ENCODE measurements around the gene BTBD10.

Gene BTBD10

DNA sequence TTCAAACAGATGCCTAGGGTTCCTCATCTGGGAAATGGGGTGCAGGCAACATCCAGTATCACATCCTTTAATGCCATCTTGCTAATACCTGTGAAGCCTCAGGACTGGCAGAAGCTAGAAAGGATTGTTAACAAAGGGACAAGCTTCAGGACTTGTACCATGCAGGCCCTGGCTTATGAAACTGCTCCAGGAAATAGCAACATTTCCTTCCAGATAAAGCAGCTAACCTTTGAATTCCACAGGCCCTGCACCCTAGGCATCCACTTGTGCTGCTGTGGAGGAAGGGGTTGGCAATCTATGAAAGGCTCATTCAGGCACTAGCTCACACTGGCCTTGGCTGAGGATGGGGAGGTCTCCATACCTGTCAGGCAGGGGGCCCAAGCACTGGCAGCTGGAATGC, 87.2 kb downstream of the BTBD10 start:
- TF ChIP-seq TCF12 (IDR thresholded peaks at IDR 0.05; ENCODE audit: low read depth), result no peak
- TF ChIP-seq TAF1 (IDR thresholded peaks at IDR 0.05; ENCODE audit: low read depth), result no peak
- TF ChIP-seq, protein P1, sequence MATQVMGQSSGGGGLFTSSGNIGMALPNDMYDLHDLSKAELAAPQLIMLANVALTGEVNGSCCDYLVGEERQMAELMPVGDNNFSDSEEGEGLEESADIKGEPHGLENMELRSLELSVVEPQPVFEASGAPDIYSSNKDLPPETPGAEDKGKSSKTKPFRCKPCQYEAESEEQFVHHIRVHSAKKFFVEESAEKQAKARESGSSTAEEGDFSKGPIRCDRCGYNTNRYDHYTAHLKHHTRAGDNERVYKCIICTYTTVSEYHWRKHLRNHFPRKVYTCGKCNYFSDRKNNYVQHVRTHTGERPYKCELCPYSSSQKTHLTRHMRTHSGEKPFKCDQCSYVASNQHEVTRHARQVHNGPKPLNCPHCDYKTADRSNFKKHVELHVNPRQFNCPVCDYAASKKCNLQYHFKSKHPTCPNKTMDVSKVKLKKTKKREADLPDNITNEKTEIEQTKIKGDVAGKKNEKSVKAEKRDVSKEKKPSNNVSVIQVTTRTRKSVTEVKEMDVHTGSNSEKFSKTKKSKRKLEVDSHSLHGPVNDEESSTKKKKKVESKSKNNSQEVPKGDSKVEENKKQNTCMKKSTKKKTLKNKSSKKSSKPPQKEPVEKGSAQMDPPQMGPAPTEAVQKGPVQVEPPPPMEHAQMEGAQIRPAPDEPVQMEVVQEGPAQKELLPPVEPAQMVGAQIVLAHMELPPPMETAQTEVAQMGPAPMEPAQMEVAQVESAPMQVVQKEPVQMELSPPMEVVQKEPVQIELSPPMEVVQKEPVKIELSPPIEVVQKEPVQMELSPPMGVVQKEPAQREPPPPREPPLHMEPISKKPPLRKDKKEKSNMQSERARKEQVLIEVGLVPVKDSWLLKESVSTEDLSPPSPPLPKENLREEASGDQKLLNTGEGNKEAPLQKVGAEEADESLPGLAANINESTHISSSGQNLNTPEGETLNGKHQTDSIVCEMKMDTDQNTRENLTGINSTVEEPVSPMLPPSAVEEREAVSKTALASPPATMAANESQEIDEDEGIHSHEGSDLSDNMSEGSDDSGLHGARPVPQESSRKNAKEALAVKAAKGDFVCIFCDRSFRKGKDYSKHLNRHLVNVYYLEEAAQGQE (IDR thresholded peaks at IDR 0.05; ENCODE audit: low read depth), result no peak
- TF ChIP-seq USF1 (IDR thresholded peaks at IDR 0.05), result no peak
- TF ChIP-seq, protein P2, sequence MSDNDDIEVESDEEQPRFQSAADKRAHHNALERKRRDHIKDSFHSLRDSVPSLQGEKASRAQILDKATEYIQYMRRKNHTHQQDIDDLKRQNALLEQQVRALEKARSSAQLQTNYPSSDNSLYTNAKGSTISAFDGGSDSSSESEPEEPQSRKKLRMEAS (IDR thresholded peaks at IDR 0.05), result no peak
- TF ChIP-seq RAD21 (IDR thresholded peaks at IDR 0.05; ENCODE audit: low read depth), result no peak
- no peak for TF ChIP-seq FOXM1 (IDR thresholded peaks at IDR 0.05; ENCODE audit: borderline replicate concordance, low read depth)
- TF ChIP-seq EGR1 (IDR thresholded peaks at IDR 0.05), result no peak
- TF ChIP-seq EP300 (IDR thresholded peaks at IDR 0.05; ENCODE audit: borderline replicate concordance), result no peak
- TF ChIP-seq NFIC (IDR thresholded peaks at IDR 0.05), result no peak
- TF ChIP-seq ZBTB7A (IDR thresholded peaks at IDR 0.05; ENCODE audit: low read depth), result no peak
- TF ChIP-seq YY1 (IDR thresholded peaks at IDR 0.05; ENCODE audit: low read depth), result no peak
- no peak for TF ChIP-seq CREB1 (IDR thresholded peaks at IDR 0.05; ENCODE audit: low read depth)
- no peak for TF ChIP-seq CEBPB (IDR thresholded peaks at IDR 0.05)
- TF ChIP-seq TEAD4 (IDR thresholded peaks at IDR 0.05), result no peak

DNA sequence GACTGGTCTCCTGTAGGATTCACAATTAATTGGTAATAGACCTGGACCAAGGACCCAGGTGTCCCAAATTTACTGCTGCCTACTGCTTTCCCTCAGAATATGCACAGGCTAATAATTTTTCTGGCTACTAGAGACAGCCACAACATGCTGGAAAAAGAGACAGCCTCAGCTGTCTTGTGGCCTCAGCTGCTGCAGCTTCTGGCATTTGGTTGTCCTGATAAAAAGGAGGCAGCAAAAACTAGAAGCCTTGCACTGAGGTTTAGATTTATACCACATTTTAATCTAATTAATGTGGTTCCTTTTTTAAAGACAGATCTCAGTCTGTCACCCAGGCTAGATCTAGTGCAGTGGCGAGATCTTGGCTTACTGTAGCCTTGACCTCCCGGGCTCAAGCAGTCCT, 89.8 kb downstream of the BTBD10 start:
- TF ChIP-seq YY1 (IDR thresholded peaks at IDR 0.05; ENCODE audit: low read depth), result no peak
- no peak for TF ChIP-seq CEBPB (IDR thresholded peaks at IDR 0.05)
- TF ChIP-seq, protein P2 (IDR thresholded peaks at IDR 0.05), result no peak
- no peak for TF ChIP-seq TAF1 (IDR thresholded peaks at IDR 0.05; ENCODE audit: low read depth)
- no peak for TF ChIP-seq EP300 (IDR thresholded peaks at IDR 0.05; ENCODE audit: borderline replicate concordance)
- TF ChIP-seq TEAD4 (IDR thresholded peaks at IDR 0.05), result no peak
- TF ChIP-seq FOXM1 (IDR thresholded peaks at IDR 0.05; ENCODE audit: borderline replicate concordance, low read depth), result no peak
- no peak for TF ChIP-seq ZBTB7A (IDR thresholded peaks at IDR 0.05; ENCODE audit: low read depth)
- TF ChIP-seq USF1 (IDR thresholded peaks at IDR 0.05), result no peak
- no peak for TF ChIP-seq CREB1 (IDR thresholded peaks at IDR 0.05; ENCODE audit: low read depth)
- TF ChIP-seq, protein P1 (IDR thresholded peaks at IDR 0.05; ENCODE audit: low read depth), result no peak
- TF ChIP-seq RAD21 (IDR thresholded peaks at IDR 0.05; ENCODE audit: low read depth), result no peak
- no peak for TF ChIP-seq NFIC (IDR thresholded peaks at IDR 0.05)
- no peak for TF ChIP-seq EGR1 (IDR thresholded peaks at IDR 0.05)
- TF ChIP-seq TCF12 (IDR thresholded peaks at IDR 0.05; ENCODE audit: low read depth), result no peak

- no peak for TF ChIP-seq CEBPB (IDR thresholded peaks at IDR 0.05)
- peak; percentile 89 for TF ChIP-seq TCF12 (IDR thresholded peaks at IDR 0.05; ENCODE audit: low read depth)
- TF ChIP-seq EP300 (IDR thresholded peaks at IDR 0.05; ENCODE audit: borderline replicate concordance), result peak; percentile 82; the same call in 1 of the 2 replicates
- no peak for TF ChIP-seq CREB1 (IDR thresholded peaks at IDR 0.05; ENCODE audit: low read depth)
- TF ChIP-seq, protein P1 (IDR thresholded peaks at IDR 0.05; ENCODE audit: low read depth), result no peak
- TF ChIP-seq ZBTB7A (IDR thresholded peaks at IDR 0.05; ENCODE audit: low read depth), result no peak
- TF ChIP-seq, protein P2 (IDR thresholded peaks at IDR 0.05), result peak; percentile 95
- TF ChIP-seq TEAD4 (IDR thresholded peaks at IDR 0.05), result peak; percentile 71
- no peak for TF ChIP-seq RAD21 (IDR thresholded peaks at IDR 0.05; ENCODE audit: low read depth)
- TF ChIP-seq NFIC (IDR thresholded peaks at IDR 0.05), result no peak
These were observed 95.0 kb downstream of the BTBD10 start for GRCh38 chr11:13368041-13368446.

DNA sequence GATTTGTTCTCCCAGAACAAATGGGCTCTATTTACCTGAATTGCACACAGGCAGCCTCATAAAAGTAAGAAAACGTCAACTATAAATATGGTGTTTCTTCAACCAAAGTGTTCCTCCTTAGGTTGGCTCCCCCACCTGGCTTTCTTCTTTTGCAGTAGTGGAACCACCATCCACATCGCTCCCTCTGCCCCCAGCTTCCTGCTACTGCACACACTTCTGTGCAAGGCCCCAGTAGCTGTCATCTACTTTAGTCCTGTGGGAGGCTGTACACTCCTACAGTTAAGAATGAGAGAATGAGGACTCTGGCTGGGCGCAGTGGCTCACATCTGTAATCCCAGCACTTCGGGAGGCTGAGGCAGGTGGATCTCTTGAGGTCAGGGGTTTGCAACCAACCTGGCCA, 95.9 kb downstream of the BTBD10 start:
- TF ChIP-seq FOXM1 (IDR thresholded peaks at IDR 0.05; ENCODE audit: borderline replicate concordance, low read depth), result no peak
- TF ChIP-seq, protein P1 (IDR thresholded peaks at IDR 0.05; ENCODE audit: low read depth), result no peak
